ENCODE results near the gene FAM124B. TPM values are rescaled to one million over a fixed set of nuclear protein-coding genes. Genes with fewer than 3 reads are reported as not detected.

FAM124B gene
- total RNA-seq, 2 experiments from 2014 or later, result 0.32 to 0.43 TPM

GRCh38 chr2:224369028-224369632 lies 32.8 kb downstream of the FAM124B start:
- no peaks in the 10 kb centered on the region for H3K9me3 Mint-ChIP-seq
- H3K4me1 Mint-ChIP-seq (ENCODE audit: low read depth), result no peaks in the 10 kb centered on the region
- intact Hi-C loops (cut with micrococcal nuclease), result loop anchor here (1.0 to 5.0 kb wide), 3 partner anchors 282 to 399 kb away; no protein-coding TSS in a partner anchor
- no peak overlapping the region for H3K4me3 Mint-ChIP-seq
- no peaks in the 10 kb centered on the region for H3K36me3 Mint-ChIP-seq (ENCODE audit: low read depth)
- peak; percentile 14 for DNase-seq
- CTCF ChIA-PET, result interaction anchor here (0.6 to 3.7 kb wide), 30 partner anchors 9 to 1293 kb away, joined by 3 to 19 read pairs (median 4); partner anchors contain the start of gene FAM124B
- no peak overlapping the region for H3K27ac Mint-ChIP-seq
- H3K27me3 Mint-ChIP-seq (ENCODE audit: low read depth), result no peaks in the 10 kb centered on the region

DNA sequence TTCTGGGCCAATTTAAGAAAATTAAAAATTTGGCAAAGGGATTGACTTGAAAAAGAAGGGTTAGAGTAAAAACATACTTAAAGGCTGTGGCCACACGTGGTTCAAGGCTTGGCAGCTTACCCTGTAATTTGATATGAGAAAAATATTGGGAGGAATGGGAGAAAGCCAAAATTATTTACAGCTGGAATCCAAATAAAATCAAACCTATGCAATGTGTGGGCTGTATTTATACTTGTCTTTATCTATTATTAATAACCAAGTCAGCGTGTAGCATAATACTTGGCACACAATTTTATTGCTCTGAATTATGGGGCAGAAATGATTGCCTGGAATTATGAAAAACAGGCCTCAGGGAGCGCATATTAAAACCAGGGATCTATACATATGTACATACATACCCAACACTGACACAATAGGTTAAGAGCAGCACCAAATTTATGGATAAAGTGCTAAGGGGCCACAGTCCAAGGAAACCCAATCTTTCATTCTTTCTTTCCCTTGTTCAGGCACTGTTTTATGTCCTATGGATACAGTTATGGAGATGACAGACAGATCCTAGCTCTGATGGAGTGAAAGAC lies 35.6 kb downstream of the FAM124B start:
- CTCF ChIA-PET, result interaction anchor here (1.3 to 2.1 kb wide), 2 partner anchors 8 to 397 kb away, joined by 3 to 5 read pairs; no protein-coding TSS in a partner anchor
- H3K27ac Mint-ChIP-seq, result no peak overlapping the region
- H3K9me3 Mint-ChIP-seq, result no peaks in the 10 kb centered on the region
- H3K36me3 Mint-ChIP-seq (ENCODE audit: low read depth), result no peaks in the 10 kb centered on the region
- no peaks in the 10 kb centered on the region for H3K4me1 Mint-ChIP-seq (ENCODE audit: low read depth)
- intact Hi-C loops (cut with micrococcal nuclease), result loop anchor here (5.0 kb wide), 1 partner anchor 374 kb away; no protein-coding TSS in a partner anchor
- H3K4me3 Mint-ChIP-seq, result no peak overlapping the region
- DNase-seq, result no peak
- H3K27me3 Mint-ChIP-seq (ENCODE audit: low read depth), result no peaks in the 10 kb centered on the region

- Mint-ChIP-seq H3K4me3 (no peak overlapping the region), H3K27ac (no peak overlapping the region), H3K27me3 (ENCODE audit: low read depth) (no peaks in the 10 kb centered on the region), H3K4me1 (ENCODE audit: low read depth) (no peaks in the 10 kb centered on the region), H3K9me3 (no peaks in the 10 kb centered on the region), H3K36me3 (ENCODE audit: low read depth) (no peaks in the 10 kb centered on the region)
- no peak for DNase-seq
- CTCF ChIA-PET, result interaction anchor here (0.9 kb wide), 1 partner anchor 289 kb away, joined by 3 read pairs; no protein-coding TSS in a partner anchor
- intact Hi-C loops (cut with micrococcal nuclease), result loop anchor here (5.0 kb wide), 1 partner anchor 373 kb away; no protein-coding TSS in a partner anchor
Observed at GRCh38 chr2:224365331-224365730, 36.6 kb downstream of the FAM124B start.

DNA sequence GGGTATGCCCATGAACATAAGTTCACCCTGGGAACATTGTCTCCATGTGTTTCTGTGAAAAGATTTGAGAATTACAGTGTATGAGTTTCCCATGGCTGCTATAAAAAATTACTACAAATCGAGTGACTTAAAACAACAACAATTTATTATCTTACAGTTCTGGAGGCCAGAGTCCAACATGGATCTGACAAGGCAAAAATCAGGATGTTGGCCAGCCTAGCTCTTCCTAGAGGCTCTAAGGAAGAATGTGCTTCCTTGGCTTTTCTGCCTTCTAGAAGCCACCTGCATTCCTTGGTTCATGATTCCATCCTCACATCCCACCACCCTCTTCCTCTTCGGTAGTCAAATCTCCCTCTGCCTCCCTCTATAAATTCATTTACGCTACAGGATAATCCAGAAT lies 38.6 kb downstream of the FAM124B start:
- Mint-ChIP-seq H3K36me3 (ENCODE audit: low read depth) (no peaks in the 10 kb centered on the region), H3K27ac (no peak overlapping the region), H3K4me1 (ENCODE audit: low read depth) (no peaks in the 10 kb centered on the region), H3K27me3 (ENCODE audit: low read depth) (no peaks in the 10 kb centered on the region), H3K4me3 (no peak overlapping the region), H3K9me3 (no peaks in the 10 kb centered on the region)
- no peak for DNase-seq
- CTCF ChIA-PET, result no interaction called here
- intact Hi-C loops (cut with micrococcal nuclease), result no loop called here

- intact Hi-C loops (cut with micrococcal nuclease), result no loop called here
- no peaks in the 10 kb centered on the region for H3K27me3 Mint-ChIP-seq (ENCODE audit: low read depth)
- no peak for DNase-seq
- no peaks in the 10 kb centered on the region for H3K36me3 Mint-ChIP-seq (ENCODE audit: low read depth)
- CTCF ChIA-PET, result interaction anchor here (1.0 to 1.3 kb wide), 2 partner anchors 11 to 40 kb away, joined by 3 to 4 read pairs; partner anchors contain the start of gene FAM124B
- H3K4me3 Mint-ChIP-seq, result no peak overlapping the region
- H3K27ac Mint-ChIP-seq, result no peak overlapping the region
- H3K4me1 Mint-ChIP-seq (ENCODE audit: low read depth), result no peaks in the 10 kb centered on the region
- no peaks in the 10 kb centered on the region for H3K9me3 Mint-ChIP-seq
Observed at GRCh38 chr2:224362094-224362493, 39.8 kb downstream of the FAM124B start.

DNA sequence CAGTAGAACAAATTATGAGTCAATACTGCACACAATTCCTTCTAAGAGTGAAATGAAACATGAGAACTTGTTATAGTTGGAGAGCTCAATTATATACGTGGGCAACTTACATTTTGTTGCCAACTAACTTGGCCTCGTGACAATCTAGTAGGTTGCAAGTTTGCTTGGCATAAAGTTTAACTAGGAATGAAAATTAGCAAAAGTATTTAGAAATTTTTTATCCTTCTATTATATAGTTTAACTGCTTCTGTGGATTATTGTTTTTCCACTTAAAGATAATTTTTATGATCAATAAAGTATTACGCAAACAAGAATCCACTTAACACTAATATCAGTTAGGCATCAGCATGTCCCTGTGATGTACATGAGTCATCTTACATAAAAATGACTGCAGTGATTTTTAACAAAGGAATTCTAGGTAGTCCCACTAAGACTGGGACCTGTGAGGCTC lies 41.1 kb downstream of the FAM124B start:
- CTCF ChIA-PET, result interaction anchor here (0.7 to 1.3 kb wide), 5 partner anchors 41 to 465 kb away, joined by 3 to 7 read pairs (median 3); partner anchors contain the start of gene FAM124B
- intact Hi-C loops (cut with micrococcal nuclease), result no loop called here
- H3K4me1 Mint-ChIP-seq (ENCODE audit: low read depth), result no peaks in the 10 kb centered on the region
- H3K36me3 Mint-ChIP-seq (ENCODE audit: low read depth), result no peaks in the 10 kb centered on the region
- no peak for DNase-seq
- H3K4me3 Mint-ChIP-seq, result no peak overlapping the region
- H3K27me3 Mint-ChIP-seq (ENCODE audit: low read depth), result no peaks in the 10 kb centered on the region
- no peaks in the 10 kb centered on the region for H3K9me3 Mint-ChIP-seq
- no peak overlapping the region for H3K27ac Mint-ChIP-seq

DNA sequence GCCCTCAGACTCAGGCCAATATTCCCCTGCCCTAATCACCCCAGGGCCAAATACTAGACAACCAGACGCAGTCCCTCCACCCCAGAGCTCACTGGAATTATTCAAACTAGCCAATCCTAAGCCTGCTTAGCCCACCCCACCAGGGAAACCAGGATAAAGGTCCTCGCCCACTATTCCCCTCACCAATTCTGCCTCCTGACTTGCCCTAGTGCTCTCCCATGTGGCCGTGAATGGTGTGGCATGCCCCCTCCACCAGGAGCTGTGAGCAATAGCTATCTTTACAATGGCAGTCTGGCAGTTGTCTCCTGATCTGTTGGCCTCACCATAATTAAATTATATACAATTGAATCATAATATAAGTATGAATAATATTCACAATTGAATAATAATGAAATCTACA lies 42.3 kb downstream of the FAM124B start:
- no peaks in the 10 kb centered on the region for H3K9me3 Mint-ChIP-seq
- no peak overlapping the region for H3K27ac Mint-ChIP-seq
- H3K4me1 Mint-ChIP-seq (ENCODE audit: low read depth), result no peaks in the 10 kb centered on the region
- no peaks in the 10 kb centered on the region for H3K36me3 Mint-ChIP-seq (ENCODE audit: low read depth)
- H3K4me3 Mint-ChIP-seq, result no peak overlapping the region
- peak; percentile 27 for DNase-seq
- CTCF ChIA-PET, result interaction anchor here (0.6 to 1.9 kb wide), 6 partner anchors 10 to 417 kb away, joined by 3 to 9 read pairs (median 4); no protein-coding TSS in a partner anchor
- intact Hi-C loops (cut with micrococcal nuclease), result loop anchor here (5.0 kb wide), 1 partner anchor 653 kb away; no protein-coding TSS in a partner anchor
- H3K27me3 Mint-ChIP-seq (ENCODE audit: low read depth), result no peaks in the 10 kb centered on the region

DNA sequence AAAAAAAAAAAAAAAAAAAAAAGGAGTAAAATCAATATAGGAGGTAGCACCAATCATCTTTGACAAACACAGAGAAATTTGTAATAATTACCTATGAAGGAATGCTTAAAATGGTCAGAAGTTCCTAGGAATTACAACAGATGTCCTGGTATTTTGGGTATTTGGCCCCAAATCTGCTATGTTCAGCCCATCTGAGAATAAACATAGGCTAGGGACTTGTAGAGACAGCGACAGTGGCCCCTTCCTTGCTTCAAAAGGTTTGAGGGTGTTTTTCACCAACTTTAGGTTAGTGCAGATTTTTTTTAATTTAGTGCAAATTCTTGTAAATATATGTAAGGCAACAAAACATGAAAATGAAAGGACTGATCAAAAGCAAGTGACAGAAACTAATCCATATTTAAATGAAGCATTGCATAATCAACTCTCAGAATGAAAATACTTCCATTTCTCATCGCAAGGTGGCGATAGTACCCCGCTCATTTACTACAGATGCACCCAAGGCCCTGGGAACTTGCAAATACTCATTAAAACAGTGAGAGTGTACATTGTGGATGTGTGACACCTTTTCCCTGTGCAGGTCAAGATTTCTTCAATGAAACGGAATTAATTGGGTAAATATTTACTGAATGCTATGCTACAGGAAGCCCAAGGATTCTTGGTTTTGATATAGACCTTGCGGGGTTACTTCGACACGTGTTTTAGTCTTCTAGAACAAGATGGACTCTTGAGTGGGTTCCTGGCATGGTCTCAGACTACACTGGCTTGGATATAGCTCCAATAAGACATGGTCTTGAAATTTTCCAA lies 44.6 kb downstream of the FAM124B start:
- peak; percentile 76 for DNase-seq
- no peak overlapping the region for H3K27ac Mint-ChIP-seq
- no peaks in the 10 kb centered on the region for H3K36me3 Mint-ChIP-seq (ENCODE audit: low read depth)
- H3K4me3 Mint-ChIP-seq, result no peak overlapping the region
- no peaks in the 10 kb centered on the region for H3K4me1 Mint-ChIP-seq (ENCODE audit: low read depth)
- H3K27me3 Mint-ChIP-seq (ENCODE audit: low read depth), result no peaks in the 10 kb centered on the region
- H3K9me3 Mint-ChIP-seq, result no peaks in the 10 kb centered on the region
- CTCF ChIA-PET, result interaction anchor here (0.8 to 1.8 kb wide), 6 partner anchors 10 to 415 kb away, joined by 3 to 5 read pairs (median 5); no protein-coding TSS in a partner anchor
- intact Hi-C loops (cut with micrococcal nuclease), result loop anchor here (1.0 to 5.0 kb wide), 8 partner anchors 44 to 1303 kb away; no protein-coding TSS in a partner anchor

GRCh38 chr2:224354632-224355211 lies 47.2 kb downstream of the FAM124B start:
- no peak for DNase-seq
- no peaks in the 10 kb centered on the region for H3K27me3 Mint-ChIP-seq (ENCODE audit: low read depth)
- intact Hi-C loops (cut with micrococcal nuclease), result loop anchor here (5.0 kb wide), 1 partner anchor 658 kb away; no protein-coding TSS in a partner anchor
- CTCF ChIA-PET, result interaction anchor here (0.6 to 3.6 kb wide), 2 partner anchors 15 to 531 kb away, joined by 3 to 18 read pairs; no protein-coding TSS in a partner anchor
- no peak overlapping the region for H3K27ac Mint-ChIP-seq
- H3K36me3 Mint-ChIP-seq (ENCODE audit: low read depth), result no peaks in the 10 kb centered on the region
- no peaks in the 10 kb centered on the region for H3K4me1 Mint-ChIP-seq (ENCODE audit: low read depth)
- H3K9me3 Mint-ChIP-seq, result no peaks in the 10 kb centered on the region
- H3K4me3 Mint-ChIP-seq, result no peak overlapping the region

GRCh38 chr2:224350703-224351102 lies 51.2 kb downstream of the FAM124B start:
- no peak for DNase-seq
- CTCF ChIA-PET, result interaction anchor here (1.0 kb wide), 1 partner anchor 19 kb away, joined by 3 read pairs; no protein-coding TSS in a partner anchor
- no peak overlapping the region for H3K4me3 Mint-ChIP-seq
- peaks cover 5% of the 10 kb centered on the region for H3K9me3 Mint-ChIP-seq
- H3K27ac Mint-ChIP-seq, result no peak overlapping the region
- intact Hi-C loops (cut with micrococcal nuclease), result no loop called here
- H3K27me3 Mint-ChIP-seq (ENCODE audit: low read depth), result no peaks in the 10 kb centered on the region
- H3K4me1 Mint-ChIP-seq (ENCODE audit: low read depth), result no peaks in the 10 kb centered on the region
- no peaks in the 10 kb centered on the region for H3K36me3 Mint-ChIP-seq (ENCODE audit: low read depth)

GRCh38 chr2:224349396-224349795 lies 52.5 kb downstream of the FAM124B start:
- Mint-ChIP-seq H3K4me1 (ENCODE audit: low read depth) (no peaks in the 10 kb centered on the region), H3K36me3 (ENCODE audit: low read depth) (no peaks in the 10 kb centered on the region), H3K27ac (no peak overlapping the region), H3K4me3 (no peak overlapping the region), H3K27me3 (ENCODE audit: low read depth) (no peaks in the 10 kb centered on the region), H3K9me3 (peaks cover 5% of the 10 kb centered on the region)
- intact Hi-C loops (cut with micrococcal nuclease), result no loop called here
- no peak for DNase-seq
- CTCF ChIA-PET, result no interaction called here

All from activated naive CD4-positive, alpha-beta T cell treated with anti-CD3 and anti-CD28 coated beads for 36 hours (primary cell).